Vagina (tissue), 2 donors: ENCODE measurements around the gene KDM1B.

ENCODE experiments used
- CTCF ChIP-seq, 3 experiments: fragments of 450-650 bp in 2 of 3; fragments of 200-600 bp in 1 of 3; sonication (generic) in 1 of 3; IDR thresholded peaks; one replicate each; pipeline ENCODE4 v1.5.1; 2017 to 2019; ENCODE audit warnings: antibody characterized with exemption in 3 of 3, mild to moderate bottlenecking in 2 of 3, moderate library complexity in 2 of 3
- POLR2A ChIP-seq, 2 donors: fragments of 450-650 bp; IDR thresholded peaks; one replicate each; pipeline ENCODE4 v1.6.1; 2017; ENCODE audit warnings: antibody characterized with exemption in 2 of 2, mild to moderate bottlenecking in 2 of 2, moderate library complexity in 2 of 2
- POLR2AphosphoS5 ChIP-seq, 2 donors: sonication (generic); formaldehyde crosslinking; IDR thresholded peaks; one replicate each; pipeline ENCODE4 v1.9.0; 2017; ENCODE audit warnings: antibody characterized with exemption in 2 of 2, mild to moderate bottlenecking in 2 of 2, low read depth in 1 of 2; ENCODE audit not compliant: insufficient read depth in 1 of 2

- TF ChIP-seq CTCF (IDR thresholded peaks at IDR 0.05) (no peak), POLR2A (IDR thresholded peaks at IDR 0.05) (no peak), POLR2AphosphoS5 (IDR thresholded peaks at IDR 0.05; ENCODE audit: insufficient read depth in 1 of 2, low read depth in 1 of 2) (no peak)
Observed at GRCh38 chr6:18206591-18206990, 51.4 kb downstream of the KDM1B start.
